Measurements from ENCODE around the gene FBXW10B. TPM values are rescaled to one million over a fixed set of nuclear protein-coding genes. Genes with fewer than 3 reads are reported as not detected.
A peak's percentile ranks its signal among the peaks of the same experiment; 100 is the strongest.
"Not testable (repeated sequence)": the region's sequence is repeated elsewhere in the genome, so short reads cannot be mapped to it uniquely, and the experiment has no call there.

The FBXW10B gene
- 0.73 TPM for polyA plus RNA-seq (2013, experiment 1 of 2; ENCODE audit: insufficient read length)
- polyA plus RNA-seq (2013, experiment 2 of 2; ENCODE audit: insufficient read length), result 0.92 TPM

GRCh38 chr17:15619331-15620058 lies at the start of gene FBXW10B:
TSS of gene FBXW10B (minus strand) at chr17:15619704. CDS start at chr17:15619512, 192 bp downstream.
- not testable (repeated sequence) for DNase-seq

GRCh38 chr17:15663691-15664090 lies 44.2 kb upstream of the FBXW10B start:
- no peak for DNase-seq

- no peak for DNase-seq
These were observed 43.7 kb upstream of the FBXW10B start for GRCh38 chr17:15663176-15663575.

GRCh38 chr17:15662681-15663080 lies 43.2 kb upstream of the FBXW10B start:
- DNase-seq, result no peak

GRCh38 chr17:15660077-15660476 lies 40.6 kb upstream of the FBXW10B start:
- no peak for DNase-seq

GRCh38 chr17:15659663-15660062 lies 40.2 kb upstream of the FBXW10B start:
- no peak for DNase-seq

GRCh38 chr17:15659236-15659635 lies 39.7 kb upstream of the FBXW10B start:
- DNase-seq, result no peak

- no peak for DNase-seq
These were observed 38.8 kb upstream of the FBXW10B start for GRCh38 chr17:15658296-15658695.

- DNase-seq, result no peak
These were observed 38.4 kb upstream of the FBXW10B start for GRCh38 chr17:15657868-15658267.

GRCh38 chr17:15654886-15655561 lies 35.5 kb upstream of the FBXW10B start:
- DNase-seq, result peak; percentile 59

GRCh38 chr17:15654401-15654800 lies 34.9 kb upstream of the FBXW10B start:
- not testable (repeated sequence) for DNase-seq

GRCh38 chr17:15652960-15653359 lies 33.5 kb upstream of the FBXW10B start:
- no peak for DNase-seq

GRCh38 chr17:15651583-15652110 lies 32.1 kb upstream of the FBXW10B start:
- peak; percentile 99 for DNase-seq

GRCh38 chr17:15650741-15651582 lies 31.5 kb upstream of the FBXW10B start:
- no peak for DNase-seq

- DNase-seq, result peak; percentile 51
These were observed 30.4 kb upstream of the FBXW10B start for GRCh38 chr17:15649861-15650421.

GRCh38 chr17:15648386-15648785 lies 28.9 kb upstream of the FBXW10B start:
- DNase-seq, result no peak

- DNase-seq, result not testable (repeated sequence)
These were observed 26.4 kb upstream of the FBXW10B start for GRCh38 chr17:15645942-15646312.

GRCh38 chr17:15645099-15645941 lies 25.8 kb upstream of the FBXW10B start:
- peak; percentile 82 for DNase-seq

GRCh38 chr17:15642505-15643251 lies 23.2 kb upstream of the FBXW10B start:
- not testable (repeated sequence) for DNase-seq

GRCh38 chr17:15642014-15642413 lies 22.5 kb upstream of the FBXW10B start:
- not testable (repeated sequence) for DNase-seq
